HG02943 (cell line): ENCODE data around the gene PSMA1.
"Not testable (repeated sequence)": the region's sequence is repeated elsewhere in the genome, so short reads cannot be mapped to it uniquely, and the experiment has no call there.

Experiments used
- ATAC-seq: cut with Tn5 transposase; IDR thresholded peaks from one replicate; pipeline ENCODE4 v1.9.1; 2021; ENCODE audit warnings: mild to moderate bottlenecking, low read depth, moderate library complexity; ENCODE audit not compliant: unreplicated experiment

Gene PSMA1

DNA sequence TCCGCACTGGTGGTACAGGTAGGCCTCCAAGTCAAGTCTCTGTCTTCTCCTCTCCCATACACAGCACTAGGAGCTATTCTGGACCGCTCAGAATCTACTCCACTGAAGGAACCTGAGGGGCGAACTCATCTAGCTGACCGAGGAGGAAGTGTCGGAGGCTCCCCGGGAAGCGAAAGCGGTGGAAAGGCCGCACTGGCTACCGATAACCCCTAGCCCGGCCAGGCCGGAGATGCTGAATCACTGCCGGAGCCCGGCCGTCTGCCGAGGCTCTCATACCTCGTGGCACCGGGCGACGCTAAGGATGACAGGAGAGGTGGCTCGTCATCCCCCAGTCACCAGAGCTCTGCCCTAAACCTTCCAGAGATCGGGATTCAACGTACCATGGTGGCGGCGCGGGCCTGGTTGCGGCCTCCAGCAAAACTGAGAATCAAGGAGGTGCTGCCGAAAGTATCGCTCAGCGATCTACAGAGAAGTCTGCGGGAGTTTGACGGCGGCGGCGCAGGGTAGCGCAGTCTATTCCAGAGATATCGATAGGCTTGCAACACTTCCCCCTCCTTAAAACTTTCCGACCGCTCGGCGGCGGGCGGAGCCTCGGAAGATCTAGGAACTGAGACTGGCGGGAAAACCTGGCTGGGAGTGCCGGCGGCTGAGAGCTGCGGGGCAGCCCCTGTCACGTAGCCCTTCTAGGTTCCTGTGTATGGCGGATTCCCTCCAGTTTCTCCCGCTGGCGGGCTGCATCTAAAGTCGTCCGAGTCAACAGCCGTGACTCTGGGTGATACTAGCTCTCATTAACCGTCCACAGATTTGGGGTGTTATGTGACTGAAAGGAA is at the start of gene PSMA1:
TSS of gene PSMA1 (minus strand) at position 470 of the 830 bp plus-strand sequence. CDS start at position 383, 87 bp downstream.
- ATAC-seq = peak; percentile 92

DNA sequence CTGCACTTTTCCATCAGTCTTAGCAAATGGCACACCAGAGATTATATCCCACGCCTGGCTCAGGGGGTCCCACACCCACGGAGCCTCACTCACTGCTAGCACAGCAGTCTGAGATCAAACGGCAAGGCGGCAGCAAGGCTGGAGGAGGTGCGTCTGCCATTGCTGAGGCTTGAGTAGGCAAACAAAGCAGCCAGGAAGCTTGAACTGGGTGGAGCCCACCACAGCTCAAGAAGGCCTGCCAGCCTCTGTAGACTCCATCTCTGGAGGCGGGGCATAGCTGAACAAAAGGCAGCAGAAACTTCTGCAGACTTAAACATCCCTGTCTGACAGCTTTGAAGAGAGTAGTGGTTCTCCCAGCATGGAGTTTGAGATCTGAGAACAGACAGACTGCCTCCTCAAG is 49.3 kb upstream of the PSMA1 start:
- ATAC-seq = not testable (repeated sequence)

DNA sequence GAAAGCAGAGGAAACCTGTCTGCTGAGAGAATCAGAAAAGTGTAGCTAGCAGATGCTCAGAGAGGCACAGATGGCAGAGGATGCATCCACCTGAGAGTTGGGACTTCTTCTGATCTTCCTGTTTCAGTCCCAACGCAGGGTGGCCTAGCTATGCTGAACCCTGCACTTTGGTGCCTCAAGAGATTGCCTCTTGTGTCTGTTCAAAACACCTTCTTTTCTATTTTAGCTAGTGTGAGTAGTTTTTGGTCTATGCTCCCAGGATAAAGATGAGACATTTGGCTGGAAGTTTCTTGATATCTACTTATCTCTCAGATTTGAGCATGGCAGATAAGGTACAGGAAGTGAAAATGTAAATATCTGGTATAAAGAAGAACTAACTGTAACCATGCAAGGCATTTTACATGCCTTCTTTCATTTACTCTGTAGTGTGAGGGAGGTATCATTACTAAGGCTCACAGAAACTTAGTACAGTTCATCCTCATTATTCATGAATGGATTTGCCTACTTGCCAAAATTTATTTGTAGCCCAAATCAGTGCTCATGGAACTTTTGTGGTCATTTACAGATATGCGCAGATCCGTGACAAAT is 47.0 kb upstream of the PSMA1 start:
- no peak for ATAC-seq

DNA sequence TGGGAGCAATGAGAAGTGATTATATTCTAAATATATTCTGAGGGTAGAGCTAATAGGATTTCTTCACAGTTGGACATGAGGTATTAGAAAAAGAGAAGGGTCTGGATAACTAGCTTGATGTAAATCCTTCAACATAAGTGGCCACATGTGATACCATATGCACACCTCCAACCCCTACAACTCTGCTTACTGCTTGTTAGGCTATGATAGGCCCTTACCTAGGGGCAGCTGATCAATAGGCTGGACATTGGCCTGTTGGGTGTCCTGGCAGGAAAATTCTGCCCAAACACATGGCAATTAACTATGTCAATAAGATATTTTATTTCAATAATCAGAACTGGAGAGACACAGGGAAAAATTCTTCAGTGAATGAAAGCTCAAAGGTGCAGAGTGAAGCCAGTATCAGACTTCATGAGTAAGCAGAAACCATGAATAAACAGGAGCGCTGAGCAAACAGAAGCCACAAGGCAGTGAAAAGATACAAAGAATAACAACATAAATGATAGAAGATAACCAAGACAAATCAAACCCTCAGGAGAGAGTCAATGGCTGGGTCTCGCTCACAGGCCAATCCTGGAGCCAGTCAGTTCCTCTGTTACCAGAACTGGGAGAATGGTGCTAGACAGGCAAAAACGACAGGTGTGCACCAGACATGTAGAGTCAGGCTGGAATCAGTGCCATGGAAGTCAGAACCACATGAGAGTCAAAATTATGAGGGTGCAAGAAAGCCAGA is 46.3 kb upstream of the PSMA1 start:
- no peak for ATAC-seq

DNA sequence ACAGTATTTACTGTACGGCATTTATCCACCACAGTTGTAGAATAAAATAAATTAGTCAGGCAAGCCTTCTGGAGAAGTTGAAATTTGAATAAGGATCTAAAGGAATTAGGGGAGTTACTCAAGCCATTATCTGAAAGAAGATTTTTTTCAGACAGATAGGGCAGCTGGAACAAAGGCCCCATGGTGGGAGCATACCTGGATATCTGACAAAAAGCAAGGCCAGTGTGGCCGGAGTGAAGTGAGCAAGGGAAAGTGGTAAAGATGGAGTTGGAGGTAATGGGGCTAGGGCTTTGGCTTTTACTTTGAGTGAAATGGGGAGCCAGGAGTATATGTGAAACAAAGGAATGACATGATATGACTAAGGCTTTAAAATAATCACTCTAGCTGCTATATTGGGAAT is 45.7 kb upstream of the PSMA1 start:
- no peak for ATAC-seq

DNA sequence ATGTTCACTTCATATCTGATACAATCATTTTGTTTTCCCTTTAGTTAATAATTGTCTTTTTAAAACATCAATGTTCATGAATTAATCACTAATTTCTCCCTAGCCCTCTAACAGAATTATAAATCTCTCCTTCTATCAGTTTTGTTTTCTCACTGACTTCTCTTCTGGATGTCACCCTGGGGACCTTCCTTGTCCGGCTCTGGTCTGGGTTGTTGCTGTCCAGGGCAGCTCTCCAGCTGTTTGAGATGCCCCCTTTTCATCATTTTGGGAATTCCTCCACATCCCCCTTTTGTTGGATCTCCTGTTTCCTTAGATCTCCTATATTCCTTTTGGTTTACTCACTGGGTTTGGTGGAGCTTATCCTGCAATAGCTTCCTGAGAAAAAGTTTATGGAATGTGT is 35.6 kb upstream of the PSMA1 start:
- ATAC-seq = no peak

DNA sequence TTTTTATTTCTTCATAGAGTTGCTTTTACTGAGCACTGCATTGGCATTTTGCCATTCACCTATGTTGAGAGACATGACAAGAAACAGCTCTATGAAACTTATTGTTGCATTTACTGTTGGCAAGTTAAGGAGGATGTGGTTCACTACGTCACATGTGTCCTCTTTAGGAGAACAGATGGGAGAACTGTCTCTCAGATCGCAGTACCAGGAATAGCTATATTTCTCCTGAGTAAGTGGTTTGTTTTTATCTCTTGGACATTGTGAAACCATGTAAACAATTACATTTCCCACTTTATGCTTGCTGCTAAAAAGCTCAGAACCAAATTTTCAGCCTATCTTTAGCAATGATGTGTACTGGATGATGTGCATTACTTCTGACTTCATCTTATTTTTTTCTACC is 34.8 kb upstream of the PSMA1 start:
- ATAC-seq = peak; percentile 58

DNA sequence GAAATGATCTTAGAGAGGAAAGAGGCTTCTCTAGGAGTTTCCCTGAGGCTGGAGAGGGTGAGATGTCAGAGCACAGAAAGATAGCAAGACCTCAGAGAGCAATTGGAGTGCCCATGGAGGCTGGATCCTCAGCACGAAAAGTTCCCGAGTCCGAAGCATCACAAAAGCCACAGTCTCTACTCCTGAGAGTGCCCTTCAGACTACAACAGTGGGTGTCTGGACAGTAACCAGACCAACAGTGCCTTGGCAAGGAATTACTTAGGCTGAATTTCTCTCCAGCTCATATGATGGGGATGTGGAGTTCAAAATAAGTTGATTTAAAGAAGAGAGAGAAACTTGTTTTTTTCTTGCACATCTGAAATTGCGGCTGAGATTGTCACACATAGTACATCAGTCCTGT is 31.9 kb upstream of the PSMA1 start:
- no peak for ATAC-seq

DNA sequence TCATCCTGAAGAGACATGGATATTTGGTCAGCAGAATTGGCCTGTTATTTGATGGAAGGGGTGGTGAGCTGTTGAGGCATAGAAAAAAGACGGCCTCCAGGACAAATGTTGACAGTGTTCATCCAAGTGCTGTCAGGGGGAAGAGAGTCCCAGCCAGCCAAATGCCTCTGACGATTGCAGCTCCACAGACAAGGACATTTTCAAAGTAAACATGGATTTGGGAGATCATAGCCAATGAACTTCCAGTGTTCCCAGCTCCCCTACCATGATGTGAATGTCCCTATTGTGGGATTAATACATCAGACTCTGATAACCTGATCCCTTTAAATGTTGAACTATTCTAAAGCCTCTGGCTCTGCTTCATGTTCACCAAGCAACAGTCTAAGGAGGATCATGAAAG is 31.2 kb upstream of the PSMA1 start:
- no peak for ATAC-seq

DNA sequence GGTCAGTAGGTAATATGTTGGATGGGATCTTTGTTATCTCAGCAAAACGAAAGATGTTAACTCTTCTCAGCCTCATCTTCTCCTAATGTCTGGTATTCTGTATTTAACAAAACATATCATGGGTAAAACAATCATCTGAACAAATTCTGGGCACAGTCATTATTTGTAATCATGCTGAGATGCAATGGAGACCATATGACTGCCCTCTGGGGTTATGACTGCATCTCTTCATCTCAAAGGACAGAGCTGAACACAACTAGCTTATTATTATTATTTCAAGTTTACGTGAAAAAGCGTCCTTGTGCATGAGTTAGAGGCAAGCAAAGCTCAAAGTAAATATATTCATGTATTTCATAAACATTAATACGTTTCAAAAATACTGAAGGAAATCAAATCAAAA is 29.7 kb upstream of the PSMA1 start:
- ATAC-seq = no peak

DNA sequence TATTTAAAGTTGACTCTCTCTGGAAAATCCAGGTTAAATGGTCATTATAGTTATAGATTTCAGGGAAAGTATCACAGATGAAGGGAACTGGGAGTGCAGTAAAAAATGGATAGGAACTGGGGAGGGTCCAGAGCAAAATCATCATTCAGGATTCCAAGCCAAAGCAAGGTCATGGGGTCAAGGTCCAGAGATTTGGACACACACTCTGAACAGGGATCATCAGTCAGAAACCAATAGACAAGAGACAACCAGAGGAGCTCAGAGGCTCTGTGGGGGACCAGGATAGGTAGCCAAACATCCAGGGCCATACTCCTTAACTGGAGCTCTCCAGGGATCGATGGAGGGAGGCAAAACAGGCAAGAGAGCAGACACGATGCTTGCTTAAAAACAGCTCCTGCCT is 27.3 kb upstream of the PSMA1 start:
- ATAC-seq = no peak

DNA sequence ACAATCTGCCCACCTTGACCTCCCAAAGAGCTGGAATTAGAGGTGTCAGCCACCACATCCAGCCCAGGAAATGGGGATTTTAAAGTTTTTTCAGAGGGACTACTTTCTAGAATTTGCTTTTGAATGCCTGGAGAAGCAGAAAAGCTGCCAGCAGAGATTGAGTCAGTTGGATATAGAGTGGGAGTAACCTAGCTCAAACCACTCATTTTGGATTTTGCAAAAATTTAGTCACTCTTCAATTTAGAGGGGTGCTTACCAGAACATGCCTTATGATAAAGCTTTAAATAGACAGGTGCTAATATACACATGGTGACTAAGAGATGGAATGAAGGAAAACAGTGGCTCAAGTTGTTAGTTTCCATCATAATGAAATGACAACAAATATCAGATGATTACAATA is 26.5 kb upstream of the PSMA1 start:
- no peak for ATAC-seq

DNA sequence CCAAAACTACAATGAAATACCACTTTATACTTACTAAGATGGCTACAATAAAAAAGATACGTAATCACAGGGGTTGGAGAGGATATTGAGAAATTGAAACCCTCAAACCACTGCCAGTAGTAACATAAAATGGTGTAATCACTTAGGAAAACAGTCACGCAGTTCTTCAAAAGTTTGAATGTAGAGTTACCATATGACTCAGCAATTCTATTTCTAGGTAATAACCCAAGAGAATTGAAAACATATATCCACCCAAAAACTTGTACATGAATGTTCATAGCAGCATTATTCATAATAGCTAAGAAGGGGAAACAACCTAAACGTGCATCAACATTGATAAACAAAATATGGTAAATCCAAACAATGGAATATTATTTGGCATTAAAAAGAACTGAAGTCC is 24.4 kb upstream of the PSMA1 start:
- peak; percentile 60 for ATAC-seq

DNA sequence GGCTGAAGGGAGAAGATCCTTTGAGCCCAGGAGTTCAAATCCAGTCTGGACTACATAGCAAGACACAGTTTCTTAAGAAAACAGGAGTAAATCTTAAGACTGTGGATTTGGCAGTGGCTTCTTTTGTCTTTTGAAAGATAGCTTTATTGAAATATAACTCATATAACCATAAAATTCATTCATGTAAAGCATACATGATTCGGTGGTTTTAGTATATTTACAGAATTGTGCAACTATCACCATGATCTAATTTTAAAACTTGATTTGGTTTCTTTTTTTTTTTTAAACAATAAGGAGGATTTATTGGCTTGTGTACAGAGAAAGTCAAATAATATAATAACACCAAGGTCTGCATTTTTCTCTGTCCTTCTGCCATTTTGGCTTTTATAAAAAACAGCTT is 23.1 kb upstream of the PSMA1 start:
- ATAC-seq = no peak

DNA sequence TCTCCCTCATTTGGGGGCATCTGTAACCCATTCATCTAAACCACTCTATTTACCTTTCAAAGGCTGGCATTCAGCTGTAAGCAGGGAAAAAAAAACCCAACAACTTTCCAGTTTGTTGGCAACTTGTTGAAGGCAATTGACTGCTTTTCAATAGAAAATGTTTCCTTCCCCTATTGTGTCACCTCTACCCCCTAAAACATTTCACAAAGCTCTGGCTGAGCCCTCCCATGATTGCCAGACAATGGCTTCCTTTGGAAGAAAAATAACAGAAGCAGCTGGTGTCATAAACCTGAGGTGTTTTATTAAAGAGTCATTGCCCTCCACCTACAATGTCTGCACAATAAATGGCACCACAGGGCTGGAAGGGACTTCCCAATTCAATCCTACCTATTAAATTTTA is 22.1 kb upstream of the PSMA1 start:
- ATAC-seq = no peak

DNA sequence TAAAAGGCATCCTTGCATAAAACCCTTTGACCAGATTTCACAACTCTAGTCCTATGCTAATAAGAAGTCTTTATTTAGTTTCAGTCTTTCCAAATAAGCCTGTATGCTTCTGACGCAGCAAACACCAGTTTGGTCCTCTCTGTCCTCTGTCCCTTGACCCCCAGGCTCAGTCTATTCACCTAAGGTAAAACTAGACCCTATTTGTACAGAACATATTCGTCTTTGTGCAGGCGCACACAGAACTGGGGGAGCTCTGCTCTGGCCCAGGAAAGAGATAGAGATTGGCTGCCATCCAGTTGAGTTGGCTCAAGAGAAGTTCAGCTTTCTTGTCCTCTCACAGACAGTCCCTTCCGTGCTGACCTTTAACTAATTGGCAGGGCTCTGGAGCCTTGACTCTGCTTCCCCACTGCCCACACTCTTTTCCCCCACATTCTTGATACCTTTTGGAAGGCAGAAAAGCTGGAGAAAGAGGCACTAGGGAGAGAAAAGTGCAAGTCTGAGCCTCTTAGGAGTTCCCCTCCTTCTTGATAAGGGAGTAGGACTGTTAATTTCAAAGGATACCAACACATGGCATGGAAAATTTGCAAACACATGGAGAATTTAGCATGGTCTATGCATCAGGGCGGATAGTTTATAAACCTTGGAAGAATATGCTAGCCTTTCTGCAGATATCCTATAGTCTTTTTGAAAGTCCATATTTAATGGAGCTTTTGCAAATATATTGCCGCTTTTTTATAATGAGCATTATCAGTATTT is 21.2 kb upstream of the PSMA1 start:
- ATAC-seq = no peak

DNA sequence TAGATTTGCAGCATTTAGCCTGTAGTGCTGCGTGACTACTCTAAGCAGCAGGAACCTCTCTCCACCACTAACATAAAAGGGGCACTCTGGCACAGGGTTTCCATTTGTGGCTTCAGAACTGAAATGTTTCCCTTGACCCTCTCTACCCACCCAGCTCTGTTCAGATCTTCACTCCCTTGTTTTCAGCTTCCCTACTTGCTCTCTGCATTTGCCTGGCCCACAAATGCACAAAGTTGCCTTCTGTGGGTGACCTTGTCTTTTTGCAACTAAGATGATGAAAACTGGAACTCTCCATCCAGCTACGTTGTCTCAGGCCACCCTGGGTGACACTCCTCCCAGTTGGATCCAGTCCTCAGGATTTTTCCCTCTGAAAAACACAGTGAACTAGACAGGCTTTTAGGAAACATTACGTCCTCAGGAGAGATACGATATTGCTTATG is 19.8 kb upstream of the PSMA1 start:
- ATAC-seq = no peak

DNA sequence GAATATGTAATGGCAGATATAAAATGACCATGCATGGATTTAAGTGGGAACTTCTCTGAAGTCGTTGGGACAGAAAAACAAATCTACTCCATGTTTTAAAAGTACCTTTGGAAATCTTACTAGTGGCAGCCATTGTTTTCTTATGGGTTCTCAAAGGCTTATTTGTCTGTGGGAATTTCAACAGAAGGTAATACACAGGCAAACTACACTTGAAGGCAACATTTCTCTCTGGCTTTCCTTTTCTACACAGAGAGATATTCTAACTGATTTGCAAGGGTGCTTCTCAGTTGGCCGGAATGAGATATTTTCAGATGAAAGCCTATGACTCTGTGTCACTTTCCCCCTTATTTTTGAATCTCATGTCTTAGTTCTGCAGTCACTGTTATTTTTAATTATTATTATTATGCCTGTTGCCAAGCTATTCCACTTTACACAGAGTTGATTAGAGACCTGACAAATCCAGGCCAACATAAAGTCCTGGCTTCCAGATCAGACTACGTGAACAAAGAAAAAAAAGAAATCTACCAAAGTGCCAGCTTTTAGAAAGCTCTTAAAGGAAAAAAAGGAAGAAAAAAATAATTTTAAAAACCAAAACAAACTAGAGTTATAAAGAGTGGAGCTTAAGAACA is 18.9 kb upstream of the PSMA1 start:
- ATAC-seq = no peak

DNA sequence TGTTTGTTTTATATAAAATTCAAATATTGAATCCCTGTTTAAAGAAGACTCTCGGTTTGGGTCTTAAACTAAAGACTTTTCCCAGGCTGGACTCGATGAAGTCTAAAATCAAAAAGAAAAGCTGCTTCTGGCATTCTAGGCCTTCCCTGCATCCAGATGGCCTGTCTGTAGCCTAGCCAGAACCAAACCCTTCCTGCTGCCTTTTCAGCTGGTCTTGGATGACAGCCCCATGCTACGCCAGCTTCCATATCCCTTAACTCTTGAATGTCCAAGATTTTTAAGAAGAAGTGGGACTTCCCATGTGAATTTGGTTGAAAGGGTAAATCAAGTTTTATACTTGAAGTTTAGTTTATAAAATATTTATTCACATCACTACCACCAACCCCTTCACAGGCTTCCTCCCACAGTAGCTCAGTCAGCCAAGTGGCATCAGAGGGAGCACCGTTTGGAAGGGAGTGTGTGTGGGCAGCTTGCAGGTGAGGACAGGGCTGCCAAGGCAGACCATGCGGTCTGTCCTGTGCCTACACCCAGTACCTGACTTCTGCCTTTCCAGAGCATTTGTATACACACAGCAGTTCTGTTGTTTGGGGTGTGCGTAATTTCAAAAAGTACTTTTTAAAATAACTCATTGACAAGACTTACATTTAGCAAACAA is 18.2 kb upstream of the PSMA1 start:
- no peak for ATAC-seq

DNA sequence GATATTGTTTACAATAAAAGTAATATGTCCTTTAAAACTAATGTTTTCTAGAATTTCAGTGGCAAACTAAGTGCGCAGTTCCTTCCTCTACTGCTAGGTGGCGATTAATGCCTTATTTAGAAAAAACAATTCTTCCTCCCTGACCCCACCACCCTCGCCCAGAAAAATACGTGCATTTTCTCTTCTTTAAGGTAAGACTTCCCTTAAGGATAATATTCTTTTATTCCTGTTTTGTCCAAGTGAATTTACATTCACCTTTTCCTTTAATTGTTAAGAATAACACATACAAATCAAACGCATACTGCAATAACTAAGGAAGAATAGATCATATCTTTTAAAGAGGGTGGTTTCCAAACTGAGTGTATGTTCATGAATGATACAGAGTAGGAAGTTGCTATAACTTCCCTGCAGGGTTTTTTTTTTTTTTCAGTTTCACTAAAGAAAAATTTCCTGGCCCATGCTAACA is 17.0 kb upstream of the PSMA1 start:
- peak; percentile 74 for ATAC-seq
